ENCODE measurements around the gene NAA80. TPM values are rescaled to one million over a fixed set of nuclear protein-coding genes. Genes with fewer than 3 reads are reported as not detected.

The NAA80 gene
- total and polyA plus RNA-seq, 2 of the 13 experiments (the other 11 are each of a cell fraction or from before 2014, with no cell fraction given): 3.4 to 8.7 TPM

DNA sequence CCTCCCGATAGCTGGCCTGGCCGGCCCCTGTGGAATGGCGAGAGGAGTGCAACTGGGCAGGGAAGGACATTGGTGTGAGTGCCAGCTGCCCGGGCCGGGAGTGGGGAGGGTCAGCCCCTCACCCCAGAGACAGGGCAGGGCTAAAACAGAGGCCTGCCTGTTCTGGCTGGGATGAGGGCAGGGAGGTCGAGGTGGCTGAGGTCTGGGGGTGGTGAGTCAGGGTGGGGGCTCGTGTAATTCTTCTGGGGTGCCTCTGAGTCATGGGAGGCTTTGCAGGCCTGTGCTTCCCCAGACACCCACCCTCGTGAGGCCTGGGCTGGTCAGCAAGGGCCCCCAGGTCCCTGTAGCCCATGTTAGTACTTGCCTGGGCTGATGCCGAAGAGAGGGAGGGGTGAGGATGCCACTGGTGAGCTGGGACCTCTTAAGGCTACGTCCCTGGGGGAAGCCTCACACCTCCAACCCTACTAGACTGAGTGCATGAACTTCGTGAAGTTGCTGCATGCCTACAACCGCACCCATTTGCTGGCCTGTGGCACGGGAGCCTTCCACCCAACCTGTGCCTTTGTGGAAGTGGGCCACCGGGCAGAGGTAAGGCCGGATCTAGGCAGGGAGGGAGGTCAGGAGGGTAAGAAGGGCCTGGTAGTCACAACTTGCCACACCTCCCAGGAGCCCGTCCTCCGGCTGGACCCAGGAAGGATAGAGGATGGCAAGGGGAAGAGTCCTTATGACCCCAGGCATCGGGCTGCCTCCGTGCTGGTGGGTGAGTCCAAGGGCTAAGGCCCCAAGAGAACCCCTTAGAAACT, 28.6 kb downstream of the NAA80 start (continued):
- TF ChIP-seq, protein P1, sequence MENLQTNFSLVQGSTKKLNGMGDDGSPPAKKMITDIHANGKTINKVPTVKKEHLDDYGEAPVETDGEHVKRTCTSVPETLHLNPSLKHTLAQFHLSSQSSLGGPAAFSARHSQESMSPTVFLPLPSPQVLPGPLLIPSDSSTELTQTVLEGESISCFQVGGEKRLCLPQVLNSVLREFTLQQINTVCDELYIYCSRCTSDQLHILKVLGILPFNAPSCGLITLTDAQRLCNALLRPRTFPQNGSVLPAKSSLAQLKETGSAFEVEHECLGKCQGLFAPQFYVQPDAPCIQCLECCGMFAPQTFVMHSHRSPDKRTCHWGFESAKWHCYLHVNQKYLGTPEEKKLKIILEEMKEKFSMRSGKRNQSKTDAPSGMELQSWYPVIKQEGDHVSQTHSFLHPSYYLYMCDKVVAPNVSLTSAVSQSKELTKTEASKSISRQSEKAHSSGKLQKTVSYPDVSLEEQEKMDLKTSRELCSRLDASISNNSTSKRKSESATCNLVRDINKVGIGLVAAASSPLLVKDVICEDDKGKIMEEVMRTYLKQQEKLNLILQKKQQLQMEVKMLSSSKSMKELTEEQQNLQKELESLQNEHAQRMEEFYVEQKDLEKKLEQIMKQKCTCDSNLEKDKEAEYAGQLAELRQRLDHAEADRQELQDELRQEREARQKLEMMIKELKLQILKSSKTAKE (CRISPR knock-in tag; IDR thresholded peaks at IDR 0.05; ENCODE audit: borderline replicate concordance): 0 out of 2 replicates have a peak, but pooled peaks have one; percentile 38
- TF ChIP-seq MAZ (IDR thresholded peaks at IDR 0.05; ENCODE audit: borderline replicate concordance, low read depth, low read length) (no peak), MAZ (CRISPR knock-in tag; IDR thresholded peaks at IDR 0.05; ENCODE audit: low read depth) (0 out of 2 replicates have a peak, but pooled peaks have one; percentile 37), HNRNPL (IDR thresholded peaks at IDR 0.05; ENCODE audit: low read depth, low read length) (peak; percentile 92), CHD2 (IDR thresholded peaks at IDR 0.05; ENCODE audit: low read depth, low read length) (no peak), ZNF644 (CRISPR knock-in tag; IDR thresholded peaks at IDR 0.05; ENCODE audit: low read depth) (no peak), ZNF724P (CRISPR knock-in tag; IDR thresholded peaks at IDR 0.05; ENCODE audit: borderline replicate concordance) (no peak), ZNF883 (CRISPR knock-in tag; IDR thresholded peaks at IDR 0.05; ENCODE audit: not compliant biosample characterization) (peak; percentile 20), RBFOX2 (IDR thresholded peaks at IDR 0.05; ENCODE audit: low read depth, low read length) (peak; percentile 70), REPIN1 (CRISPR knock-in tag; IDR thresholded peaks at IDR 0.05; ENCODE audit: borderline replicate concordance, low read depth) (no peak), ZNF605 (CRISPR knock-in tag; IDR thresholded peaks at IDR 0.05) (peak; percentile 65; the same call in 1 of the 2 replicates)
- TF ChIP-seq, protein P2, sequence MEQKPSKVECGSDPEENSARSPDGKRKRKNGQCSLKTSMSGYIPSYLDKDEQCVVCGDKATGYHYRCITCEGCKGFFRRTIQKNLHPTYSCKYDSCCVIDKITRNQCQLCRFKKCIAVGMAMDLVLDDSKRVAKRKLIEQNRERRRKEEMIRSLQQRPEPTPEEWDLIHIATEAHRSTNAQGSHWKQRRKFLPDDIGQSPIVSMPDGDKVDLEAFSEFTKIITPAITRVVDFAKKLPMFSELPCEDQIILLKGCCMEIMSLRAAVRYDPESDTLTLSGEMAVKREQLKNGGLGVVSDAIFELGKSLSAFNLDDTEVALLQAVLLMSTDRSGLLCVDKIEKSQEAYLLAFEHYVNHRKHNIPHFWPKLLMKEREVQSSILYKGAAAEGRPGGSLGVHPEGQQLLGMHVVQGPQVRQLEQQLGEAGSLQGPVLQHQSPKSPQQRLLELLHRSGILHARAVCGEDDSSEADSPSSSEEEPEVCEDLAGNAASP (CRISPR knock-in tag; IDR thresholded peaks at IDR 0.05; ENCODE audit: borderline replicate concordance): no peak
- TF ChIP-seq, protein P3, sequence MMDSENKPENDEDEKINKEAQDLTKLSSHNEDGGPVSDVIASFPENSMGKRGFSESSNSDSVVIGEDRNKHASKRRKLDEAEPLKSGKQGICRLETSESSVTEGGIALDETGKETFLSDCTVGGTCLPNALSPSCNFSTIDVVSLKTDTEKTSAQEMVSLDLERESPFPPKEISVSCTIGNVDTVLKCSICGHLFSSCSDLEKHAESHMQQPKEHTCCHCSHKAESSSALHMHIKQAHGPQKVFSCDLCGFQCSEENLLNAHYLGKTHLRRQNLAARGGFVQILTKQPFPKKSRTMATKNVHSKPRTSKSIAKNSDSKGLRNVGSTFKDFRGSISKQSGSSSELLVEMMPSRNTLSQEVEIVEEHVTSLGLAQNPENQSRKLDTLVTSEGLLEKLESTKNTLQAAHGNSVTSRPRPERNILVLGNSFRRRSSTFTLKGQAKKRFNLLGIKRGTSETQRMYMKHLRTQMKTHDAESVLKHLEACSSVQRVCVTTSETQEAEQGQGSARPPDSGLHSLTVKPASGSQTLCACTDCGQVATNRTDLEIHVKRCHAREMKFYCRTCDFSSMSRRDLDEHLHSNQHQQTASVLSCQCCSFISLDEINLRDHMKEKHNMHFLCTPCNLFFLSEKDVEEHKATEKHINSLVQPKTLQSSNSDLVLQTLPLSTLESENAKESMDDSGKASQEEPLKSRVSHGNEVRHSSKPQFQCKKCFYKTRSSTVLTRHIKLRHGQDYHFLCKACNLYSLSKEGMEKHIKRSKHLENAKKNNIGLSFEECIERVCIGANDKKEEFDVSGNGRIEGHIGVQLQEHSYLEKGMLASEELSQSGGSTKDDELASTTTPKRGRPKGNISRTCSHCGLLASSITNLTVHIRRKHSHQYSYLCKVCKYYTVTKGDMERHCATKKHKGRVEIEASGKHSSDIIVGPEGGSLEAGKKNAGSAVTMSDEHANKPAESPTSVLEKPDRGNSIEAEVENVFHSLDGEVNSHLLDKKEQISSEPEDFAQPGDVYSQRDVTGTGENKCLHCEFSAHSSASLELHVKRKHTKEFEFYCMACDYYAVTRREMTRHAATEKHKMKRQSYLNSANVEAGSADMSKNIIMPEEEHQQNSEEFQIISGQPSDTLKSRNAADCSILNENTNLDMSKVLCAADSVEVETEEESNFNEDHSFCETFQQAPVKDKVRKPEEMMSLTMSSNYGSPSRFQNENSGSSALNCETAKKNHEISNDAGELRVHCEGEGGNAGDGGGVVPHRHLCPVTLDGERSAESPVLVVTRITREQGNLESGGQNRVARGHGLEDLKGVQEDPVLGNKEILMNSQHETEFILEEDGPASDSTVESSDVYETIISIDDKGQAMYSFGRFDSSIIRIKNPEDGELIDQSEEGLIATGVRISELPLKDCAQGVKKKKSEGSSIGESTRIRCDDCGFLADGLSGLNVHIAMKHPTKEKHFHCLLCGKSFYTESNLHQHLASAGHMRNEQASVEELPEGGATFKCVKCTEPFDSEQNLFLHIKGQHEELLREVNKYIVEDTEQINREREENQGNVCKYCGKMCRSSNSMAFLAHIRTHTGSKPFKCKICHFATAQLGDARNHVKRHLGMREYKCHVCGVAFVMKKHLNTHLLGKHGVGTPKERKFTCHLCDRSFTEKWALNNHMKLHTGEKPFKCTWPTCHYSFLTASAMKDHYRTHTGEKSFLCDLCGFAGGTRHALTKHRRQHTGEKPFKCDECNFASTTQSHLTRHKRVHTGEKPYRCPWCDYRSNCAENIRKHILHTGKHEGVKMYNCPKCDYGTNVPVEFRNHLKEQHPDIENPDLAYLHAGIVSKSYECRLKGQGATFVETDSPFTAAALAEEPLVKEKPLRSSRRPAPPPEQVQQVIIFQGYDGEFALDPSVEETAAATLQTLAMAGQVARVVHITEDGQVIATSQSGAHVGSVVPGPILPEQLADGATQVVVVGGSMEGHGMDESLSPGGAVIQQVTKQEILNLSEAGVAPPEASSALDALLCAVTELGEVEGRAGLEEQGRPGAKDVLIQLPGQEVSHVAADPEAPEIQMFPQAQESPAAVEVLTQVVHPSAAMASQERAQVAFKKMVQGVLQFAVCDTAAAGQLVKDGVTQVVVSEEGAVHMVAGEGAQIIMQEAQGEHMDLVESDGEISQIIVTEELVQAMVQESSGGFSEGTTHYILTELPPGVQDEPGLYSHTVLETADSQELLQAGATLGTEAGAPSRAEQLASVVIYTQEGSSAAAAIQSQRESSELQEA (CRISPR knock-in tag; IDR thresholded peaks at IDR 0.05; ENCODE audit: not compliant biosample characterization): peak; percentile 34
- TF ChIP-seq, protein P4, sequence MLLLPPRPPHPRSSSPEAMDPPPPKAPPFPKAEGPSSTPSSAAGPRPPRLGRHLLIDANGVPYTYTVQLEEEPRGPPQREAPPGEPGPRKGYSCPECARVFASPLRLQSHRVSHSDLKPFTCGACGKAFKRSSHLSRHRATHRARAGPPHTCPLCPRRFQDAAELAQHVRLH (CRISPR knock-in tag; IDR thresholded peaks at IDR 0.05; ENCODE audit: borderline replicate concordance, low read depth): no peak
